GM19193 (cell line): ENCODE results near the gene TTC39A.

Experiments
- POLR2A ChIP-seq: IDR thresholded peaks from 4 replicates; pipeline ENCODE4 v1.6.1; 2011; ENCODE audit not compliant: insufficient read depth, insufficient read length; ENCODE audit errors: extremely low read depth

TTC39A gene

GRCh38 chr1:51312718-51313117 lies 17.6 kb downstream of the TTC39A start:
- TF ChIP-seq POLR2A = no peak

GRCh38 chr1:51311826-51312225 lies 18.5 kb downstream of the TTC39A start:
- no peak for TF ChIP-seq POLR2A

GRCh38 chr1:51310871-51311613 lies 19.3 kb downstream of the TTC39A start:
- TF ChIP-seq POLR2A = no peak

- no peak for TF ChIP-seq POLR2A
Observed at GRCh38 chr1:51309291-51309690, 21.1 kb downstream of the TTC39A start.

GRCh38 chr1:51308636-51309035 lies 21.7 kb downstream of the TTC39A start:
- no peak for TF ChIP-seq POLR2A

GRCh38 chr1:51306950-51307349 lies 23.4 kb downstream of the TTC39A start:
- no peak for TF ChIP-seq POLR2A

GRCh38 chr1:51305371-51305823 lies 25.0 kb downstream of the TTC39A start:
- no peak for TF ChIP-seq POLR2A

- TF ChIP-seq POLR2A = no peak
Observed at GRCh38 chr1:51304360-51304759, 26.0 kb downstream of the TTC39A start.

GRCh38 chr1:51303751-51304251 lies 26.6 kb downstream of the TTC39A start:
- TF ChIP-seq POLR2A = no peak

- TF ChIP-seq POLR2A = no peak
Observed at GRCh38 chr1:51303315-51303714, 27.0 kb downstream of the TTC39A start.

- no peak for TF ChIP-seq POLR2A
Observed at GRCh38 chr1:51302746-51303145, 27.6 kb downstream of the TTC39A start.

- no peak for TF ChIP-seq POLR2A
Observed at GRCh38 chr1:51302270-51302669, 28.1 kb downstream of the TTC39A start.

GRCh38 chr1:51301844-51302162 lies 28.6 kb downstream of the TTC39A start:
- no peak for TF ChIP-seq POLR2A

GRCh38 chr1:51301152-51301843 lies 29.1 kb downstream of the TTC39A start:
- no peak for TF ChIP-seq POLR2A

- no peak for TF ChIP-seq POLR2A
Observed at GRCh38 chr1:51299981-51300670, 30.2 kb downstream of the TTC39A start.
